Right atrium auricular region (tissue), 2 donors: ENCODE measurements around the gene CNTN4. TPM values are rescaled to one million over a fixed set of nuclear protein-coding genes. Genes with fewer than 3 reads are reported as not detected.

Source experiments
- DNase-seq: peaks from one replicate; pipeline ENCODE4 v3.0.0-alpha.2; 2019; ENCODE audit warnings: low spot score
- H3K27ac ChIP-seq, 2 donors: fragments of 200-600 bp; sonication (generic); 1 replicate in 1 of 2; 2 replicates in 1 of 2; pipeline ENCODE4 v1.5.1; 2016 to 2019
- H3K27me3 ChIP-seq, 2 donors: fragments of 200-600 bp; sonication (generic); one replicate each; pipeline versions ENCODE4 v1.5.1 to v1.6.0; 2017 to 2019
- H3K36me3 ChIP-seq: fragments of 200-600 bp; sonication (generic); one replicate; pipeline ENCODE4 v1.5.1; 2016
- H3K4me1 ChIP-seq, 2 donors: fragments of 200-600 bp; sonication (generic); one replicate each; pipeline versions ENCODE4 v1.5.1 to v1.6.0; 2017 to 2019
- H3K4me3 ChIP-seq, 2 donors: fragments of 200-600 bp; sonication (generic); 1 replicate in 1 of 2; 2 replicates in 1 of 2; pipeline ENCODE4 v1.5.1; 2017 to 2019; ENCODE audit warnings: mild to moderate bottlenecking in 1 of 2, moderate library complexity in 1 of 2
- H3K9me3 ChIP-seq, 2 donors: fragments of 200-600 bp; sonication (generic); one replicate each; pipeline ENCODE4 v1.5.1; 2019
- CTCF ChIP-seq, 2 donors: fragments of 200-600 bp; sonication (generic); IDR thresholded peaks; one replicate each; pipeline ENCODE4 v1.5.1; 2019; ENCODE audit warnings: antibody characterized with exemption in 2 of 2
- total RNA-seq, 2 donors: library from RNA; depleted of rRNA; stranded (reverse); fragments of >200 nt; gene quantifications; one replicate each; pipeline ENCODE4 v1.1.0, GENCODE V29; 2016

CNTN4 gene
- total RNA-seq, 2 donors from 2014 or later, result 5.3 to 5.7 TPM

DNA sequence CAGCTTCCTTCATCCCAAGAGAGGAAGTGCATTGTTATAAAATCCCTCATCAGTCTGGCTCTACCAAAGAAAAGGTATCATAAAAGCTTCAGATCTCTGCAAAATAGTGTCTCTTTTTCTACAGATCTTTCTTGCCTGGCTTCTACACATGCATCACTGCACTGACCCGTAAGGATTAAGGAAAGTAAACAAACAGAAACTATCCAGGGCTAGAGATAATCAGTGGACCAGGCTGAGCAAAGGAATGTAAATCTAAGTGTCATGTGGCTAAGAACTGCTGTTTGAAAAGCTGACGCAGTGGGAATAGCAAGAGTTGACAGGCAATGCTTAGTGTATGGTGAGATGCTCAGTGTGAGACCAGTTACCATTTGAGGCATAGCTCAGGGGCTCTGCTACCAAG lies 671.8 kb downstream of the CNTN4 start:
- H3K36me3 ChIP-seq, result no peaks in the 10 kb centered on the region
- H3K4me1 ChIP-seq, result no peaks in the 10 kb centered on the region
- no peaks in the 10 kb centered on the region for H3K27me3 ChIP-seq
- no peaks in the 10 kb centered on the region for H3K9me3 ChIP-seq
- no peak overlapping the region for H3K4me3 ChIP-seq
- TF ChIP-seq CTCF (IDR thresholded peaks at IDR 0.05), result no peak
- DNase-seq, result no peak
- no peak overlapping the region for H3K27ac ChIP-seq

DNA sequence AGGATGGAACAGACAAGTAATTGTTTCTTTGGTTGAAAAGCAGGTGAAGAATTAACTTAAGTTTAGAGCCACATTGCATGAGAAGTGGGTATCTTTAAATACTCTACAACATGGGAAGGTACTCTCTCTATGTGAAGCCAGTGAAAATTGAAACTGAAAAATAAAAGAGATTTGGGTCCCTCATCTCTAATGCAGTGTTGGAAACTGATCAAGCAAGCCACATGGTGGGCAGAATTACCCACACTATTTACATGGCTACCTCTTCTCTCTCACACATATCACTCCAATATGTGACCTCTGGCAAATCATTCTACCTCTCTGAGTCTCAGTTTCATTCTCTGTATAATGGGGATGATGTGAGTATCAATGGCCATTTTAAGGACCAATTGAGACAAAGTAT lies 672.5 kb downstream of the CNTN4 start:
- no peak overlapping the region for H3K4me3 ChIP-seq
- no peaks in the 10 kb centered on the region for H3K27me3 ChIP-seq
- H3K9me3 ChIP-seq, result no peaks in the 10 kb centered on the region
- TF ChIP-seq CTCF (IDR thresholded peaks at IDR 0.05), result no peak
- H3K36me3 ChIP-seq, result no peaks in the 10 kb centered on the region
- DNase-seq, result no peak
- no peak overlapping the region for H3K27ac ChIP-seq
- H3K4me1 ChIP-seq, result no peaks in the 10 kb centered on the region

GRCh38 chr3:2771741-2772140 lies 673.1 kb downstream of the CNTN4 start:
- TF ChIP-seq CTCF (IDR thresholded peaks at IDR 0.05), result no peak
- Histone ChIP-seq H3K27ac (no peak overlapping the region), H3K9me3 (no peaks in the 10 kb centered on the region), H3K36me3 (no peaks in the 10 kb centered on the region), H3K27me3 (no peaks in the 10 kb centered on the region), H3K4me1 (no peaks in the 10 kb centered on the region), H3K4me3 (no peak overlapping the region)
- no peak for DNase-seq

DNA sequence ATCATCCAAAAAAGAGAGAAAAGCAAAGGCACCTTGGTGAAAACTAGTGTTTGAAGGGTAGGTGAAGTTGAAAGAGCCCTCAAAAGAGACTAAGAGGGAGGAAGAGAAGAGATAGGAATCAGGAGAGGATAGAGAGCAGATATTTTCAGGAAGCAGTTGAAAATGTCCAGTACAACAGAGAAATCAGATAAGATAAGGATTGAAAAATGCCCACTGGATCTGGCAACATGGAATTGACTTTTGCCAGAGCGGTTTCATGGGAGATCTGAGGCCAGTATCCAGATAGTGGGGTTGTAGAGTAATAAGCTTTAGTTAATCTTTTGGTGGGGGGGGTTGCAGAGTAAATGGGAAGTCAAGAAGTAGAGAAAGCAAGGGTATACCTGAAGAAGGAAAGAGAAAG lies 674.1 kb downstream of the CNTN4 start:
- H3K4me1 ChIP-seq, result no peaks in the 10 kb centered on the region

DNA sequence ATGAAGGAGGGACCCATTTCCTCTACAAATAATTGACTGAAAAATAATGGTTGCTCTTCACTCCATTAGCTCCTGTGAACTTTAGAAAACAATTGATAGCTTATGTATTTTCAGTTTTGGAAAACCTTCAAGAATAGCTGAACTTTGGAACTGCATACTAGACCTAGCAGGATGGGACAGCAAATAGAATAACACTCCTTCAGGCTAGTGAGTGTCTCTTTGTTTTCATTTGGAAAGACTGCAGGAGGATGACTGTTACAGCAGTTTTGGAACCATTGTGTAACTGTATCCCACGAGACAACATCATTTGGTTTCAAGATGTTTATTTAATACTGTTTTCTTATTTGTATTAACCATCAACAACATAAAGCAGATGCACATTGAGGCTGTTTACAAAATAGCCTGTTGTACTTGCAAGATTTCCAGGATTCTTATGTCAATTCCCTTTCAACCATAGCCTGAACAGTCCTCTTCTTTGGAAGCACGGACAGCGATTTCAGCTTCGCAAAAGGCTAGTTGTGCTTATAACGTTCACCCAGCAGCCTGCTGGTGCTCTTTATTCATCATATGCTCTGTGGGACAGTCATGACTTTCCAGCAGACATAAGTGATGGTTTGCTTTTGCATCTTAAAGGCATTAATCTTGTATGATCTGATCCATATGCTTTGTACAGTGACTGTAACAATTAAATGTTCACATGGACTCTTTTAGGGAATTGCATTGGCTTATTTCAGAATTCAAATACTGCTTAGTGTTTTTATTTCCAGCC lies 676.0 kb downstream of the CNTN4 start:
- TF ChIP-seq CTCF (IDR thresholded peaks at IDR 0.05), result no peak
- no peaks in the 10 kb centered on the region for H3K27me3 ChIP-seq

More for the DNA sequence above, 674.1 kb downstream of the CNTN4 start:
- Histone ChIP-seq H3K4me3 (no peak overlapping the region), H3K36me3 (no peaks in the 10 kb centered on the region), H3K27ac (no peak overlapping the region), H3K9me3 (no peaks in the 10 kb centered on the region), H3K27me3 (no peaks in the 10 kb centered on the region)
- no peak for DNase-seq
- no peak for TF ChIP-seq CTCF (IDR thresholded peaks at IDR 0.05)

DNA sequence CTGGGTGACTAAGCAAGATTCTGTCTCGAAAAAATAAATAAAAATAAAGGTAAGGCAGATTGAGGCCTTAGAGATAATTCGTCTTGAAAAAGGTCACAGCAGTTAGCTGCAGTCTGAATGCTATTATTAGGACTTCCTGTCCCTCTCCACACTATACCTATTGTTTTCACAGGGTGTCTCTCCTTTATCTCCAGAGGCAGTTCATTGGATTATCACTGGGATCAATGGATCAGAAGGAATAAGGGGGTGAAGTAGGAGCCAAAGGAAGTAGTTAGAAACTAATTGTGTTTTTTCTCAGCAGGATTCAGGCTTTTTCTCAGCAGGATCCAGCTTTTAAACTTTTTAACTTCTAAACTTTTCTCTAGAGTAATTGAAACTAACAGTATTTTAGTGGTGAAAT lies 684.6 kb downstream of the CNTN4 start:
- no peak for DNase-seq
- TF ChIP-seq CTCF (IDR thresholded peaks at IDR 0.05), result no peak
- Histone ChIP-seq H3K36me3 (no peaks in the 10 kb centered on the region), H3K27ac (no peak overlapping the region), H3K4me1 (no peaks in the 10 kb centered on the region), H3K9me3 (no peaks in the 10 kb centered on the region), H3K4me3 (no peak overlapping the region), H3K27me3 (no peaks in the 10 kb centered on the region)

More for the DNA sequence above, 676.0 kb downstream of the CNTN4 start:
- DNase-seq, result no peak
- no peak overlapping the region for H3K27ac ChIP-seq
- H3K36me3 ChIP-seq, result no peaks in the 10 kb centered on the region
- no peaks in the 10 kb centered on the region for H3K9me3 ChIP-seq
- H3K4me1 ChIP-seq, result no peaks in the 10 kb centered on the region
- H3K4me3 ChIP-seq, result no peak overlapping the region
